Measurements from ENCODE around the gene ACAD10. TPM values are rescaled to one million over a fixed set of nuclear protein-coding genes. Genes with fewer than 3 reads are reported as not detected.

Gene ACAD10
- total RNA-seq, 1 experiment from 2014 or later = 30.8 TPM

DNA sequence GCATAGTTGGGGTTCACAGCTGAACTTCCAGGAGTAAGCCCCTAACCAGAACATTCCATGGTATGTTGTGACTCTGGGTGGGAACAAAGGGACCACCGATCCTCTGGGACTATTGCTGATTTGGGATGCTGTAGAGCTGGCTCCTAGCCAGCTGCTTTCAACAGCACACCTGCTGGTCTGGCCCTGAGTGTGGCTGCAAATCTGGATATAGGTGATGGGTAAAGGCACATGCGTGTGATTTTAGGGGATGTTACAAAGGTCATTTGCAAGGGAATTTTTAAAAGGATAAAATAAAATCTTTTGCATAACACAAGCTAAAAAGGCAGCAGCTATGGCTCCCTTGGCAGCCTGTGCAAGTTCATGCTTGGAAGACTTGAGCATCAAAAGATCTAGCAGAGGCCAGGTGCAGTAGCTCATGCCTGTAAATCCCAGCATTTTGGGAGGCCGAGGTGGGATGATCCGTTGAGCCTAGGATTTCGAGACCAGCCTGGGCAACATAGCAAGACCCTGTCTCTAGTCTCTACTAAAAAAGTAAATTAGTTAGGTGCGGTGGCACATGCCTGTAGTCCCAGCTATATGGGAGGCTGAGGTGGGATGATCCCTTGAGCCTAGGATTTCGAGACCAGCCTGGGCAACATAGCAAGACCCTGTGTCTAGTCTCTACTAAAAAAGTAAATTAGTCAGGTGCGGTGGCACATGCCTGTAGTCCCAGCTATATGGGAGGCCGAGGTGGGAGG is 82.5 kb downstream of the ACAD10 start:
- no peak overlapping the region for H3K27ac ChIP-seq (ENCODE audit: low read length)
- H3K9me3 ChIP-seq (ENCODE audit: control insufficient read depth, insufficient read depth, low read depth, low read length) = no peaks in the 10 kb centered on the region
- H3K36me3 ChIP-seq (ENCODE audit: control insufficient read depth, insufficient read depth, low read length) = no peaks in the 10 kb centered on the region
- no peak for DNase-seq (ENCODE audit: low read depth, low spot score)
- in situ Hi-C loops (cut with HindIII; ENCODE audit: low pct_unique_long_range_greater_than_20kb, low sequenced_read_pairs) (no loop called here), intact Hi-C loops (cut with micrococcal nuclease; ENCODE audit: unreplicated experiment) (no loop called here)
- H3K27me3 ChIP-seq (ENCODE audit: control insufficient read depth, insufficient read depth, low read length) = no peaks in the 10 kb centered on the region
- CTCF ChIA-PET = no interaction called here
- H3K4me3 ChIP-seq (ENCODE audit: low read depth in 2 of 2, low read length in 2 of 2) = no peak overlapping the region
- BruUV-seq (replicated peaks) = no TSS peak
- POLR2A ChIA-PET = interaction anchor here (0.5 kb wide), 1 partner anchor 28 kb away, joined by 6 read pairs; no protein-coding TSS in a partner anchor
- H3K4me1 ChIP-seq (ENCODE audit: control insufficient read depth, insufficient read depth, low read length) = peaks cover 7% of the 10 kb centered on the region; the same call in 1 of the 2 replicates
- TF ChIP-seq REST (IDR thresholded peaks at IDR 0.05; ENCODE audit: insufficient read depth in 1 of 2, low read depth in 2 of 2, low read length in 1 of 2) (no peak), POLR2AphosphoS5 (IDR thresholded peaks at IDR 0.05; ENCODE audit: low read depth, low read length) (no peak), SIN3A (IDR thresholded peaks at IDR 0.05; ENCODE audit: borderline replicate concordance, insufficient read depth, low read depth, low read length) (no peak), TCF7L2 (IDR thresholded peaks at IDR 0.05; ENCODE audit: low read depth, low read length) (no peak), CTCF (IDR thresholded peaks at IDR 0.05) (no peak)
- no peak for ATAC-seq

GRCh38 chr12:111769599-111769998 is 83.7 kb downstream of the ACAD10 start:
- no TSS peak for BruUV-seq (replicated peaks)
- Histone ChIP-seq H3K4me3 (ENCODE audit: low read depth in 2 of 2, low read length in 2 of 2) (no peak overlapping the region), H3K9me3 (ENCODE audit: control insufficient read depth, insufficient read depth, low read depth, low read length) (no peaks in the 10 kb centered on the region), H3K27ac (ENCODE audit: low read length) (no peak overlapping the region), H3K36me3 (ENCODE audit: control insufficient read depth, insufficient read depth, low read length) (no peaks in the 10 kb centered on the region), H3K27me3 (ENCODE audit: control insufficient read depth, insufficient read depth, low read length) (no peaks in the 10 kb centered on the region), H3K4me1 (ENCODE audit: control insufficient read depth, insufficient read depth, low read length) (peaks cover 19% of the 10 kb centered on the region)
- ATAC-seq (no peak), DNase-seq (ENCODE audit: low read depth, low spot score) (no peak)
- POLR2A ChIA-PET = interaction anchor here (0.6 kb wide), 1 partner anchor 62 kb away, joined by 4 read pairs; no protein-coding TSS in a partner anchor
- CTCF ChIA-PET = no interaction called here
- intact Hi-C loops (cut with micrococcal nuclease; ENCODE audit: unreplicated experiment) = no loop called here
- in situ Hi-C loops (cut with HindIII; ENCODE audit: low pct_unique_long_range_greater_than_20kb, low sequenced_read_pairs) = no loop called here
- no peak for TF ChIP-seq POLR2AphosphoS5 (IDR thresholded peaks at IDR 0.05; ENCODE audit: low read depth, low read length)
- TF ChIP-seq SIN3A (IDR thresholded peaks at IDR 0.05; ENCODE audit: borderline replicate concordance, insufficient read depth, low read depth, low read length) = no peak
- TF ChIP-seq REST (IDR thresholded peaks at IDR 0.05; ENCODE audit: insufficient read depth in 1 of 2, low read depth in 2 of 2, low read length in 1 of 2) = no peak
- no peak for TF ChIP-seq TCF7L2 (IDR thresholded peaks at IDR 0.05; ENCODE audit: low read depth, low read length)
- no peak for TF ChIP-seq CTCF (IDR thresholded peaks at IDR 0.05)
